ENCODE data around the gene USP10. TPM values are rescaled to one million over a fixed set of nuclear protein-coding genes. Genes with fewer than 3 reads are reported as not detected.

The USP10 gene
- polyA plus RNA-seq, 2 of the 4 experiments (the other 2 are of a cell fraction): 61.5 to 93.5 TPM

DNA sequence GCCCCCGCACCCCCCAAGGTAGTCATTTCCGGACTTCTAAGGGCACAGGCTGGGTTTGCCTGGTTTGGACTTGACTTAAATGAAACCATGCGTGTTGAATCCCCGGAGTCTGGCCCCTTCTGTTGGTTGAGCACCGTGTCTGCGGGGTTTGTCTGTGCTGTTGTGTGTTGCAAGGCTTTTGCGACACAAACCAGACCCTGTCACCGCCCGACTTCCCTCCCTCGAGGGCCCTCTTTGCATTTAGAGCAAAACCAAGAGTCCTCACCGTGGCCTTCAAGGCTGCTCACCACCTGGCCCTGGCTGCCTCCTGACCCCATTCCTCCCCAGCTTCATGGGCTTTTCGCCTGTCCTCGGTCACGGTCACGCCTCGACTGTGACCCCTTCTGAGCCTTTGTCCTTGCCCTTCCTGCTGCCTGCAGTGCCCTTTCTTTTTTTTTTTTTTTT lies 127.4 kb downstream of the USP10 start:
- Histone ChIP-seq H3K27ac (no peak overlapping the region), H3K4me2 (no peak overlapping the region), H3K4me3 (no peak overlapping the region), H3K9me3 (no peaks in the 10 kb centered on the region), H3K4me1 (no peaks in the 10 kb centered on the region)
- WGBS (ENCODE audit: missing lambda C conversion rate): 87% methylated on average over 14 of the region's 16 CpGs
- FAIRE-seq (no peak), DNase-seq (ENCODE audit: low read depth in 1 of 2, low spot score in 1 of 2) (no peak), ATAC-seq (no peak)
- ChIA-PET POLR2A (no interaction called here), CTCF (interaction anchor here (0.6 to 2.3 kb wide), 3 partner anchors 15 to 429 kb away, joined by 3 to 6 read pairs (median 3); no protein-coding TSS in a partner anchor)
- no peak for TF ChIP-seq BHLHE40 (IDR thresholded peaks at IDR 0.05; ENCODE audit: low read depth, low read length)
- no peak for TF ChIP-seq EP300 (IDR thresholded peaks at IDR 0.05)

DNA sequence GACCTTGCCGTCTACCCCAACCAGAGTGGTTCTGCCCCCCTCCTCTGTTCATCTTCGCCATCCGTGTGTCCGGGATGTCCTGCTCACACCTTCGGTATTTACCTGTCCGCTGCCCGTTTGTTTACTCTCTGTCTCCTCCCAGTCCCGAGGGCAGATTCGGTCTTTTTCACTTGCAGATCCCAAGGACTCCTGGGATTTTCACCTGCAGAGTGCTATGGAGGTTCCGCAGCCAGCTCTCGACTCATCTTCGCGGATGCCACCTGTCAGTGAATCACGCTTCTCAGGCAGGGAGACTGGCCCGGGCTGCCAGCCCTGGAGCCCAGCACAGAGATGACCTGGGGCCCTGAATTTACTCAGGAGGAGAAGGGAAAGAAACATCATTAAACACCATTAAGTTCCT lies 128.1 kb downstream of the USP10 start:
- ChIA-PET POLR2A (interaction anchor here (0.6 kb wide), 1 partner anchor 8 kb away, joined by 3 read pairs; no protein-coding TSS in a partner anchor), CTCF (interaction anchor here (0.5 to 2.3 kb wide), 2 partner anchors 73 to 143 kb away, joined by 3 to 6 read pairs; no protein-coding TSS in a partner anchor)
- WGBS (ENCODE audit: missing lambda C conversion rate): 74% methylated on average over 15 of the region's 15 CpGs
- DNase-seq (ENCODE audit: low read depth in 1 of 2, low spot score in 1 of 2) (no peak), ATAC-seq (no peak), FAIRE-seq (no peak)
- TF ChIP-seq MYC (IDR thresholded peaks at IDR 0.05; ENCODE audit: borderline replicate concordance, low read length) (no peak), SMC3 (IDR thresholded peaks at IDR 0.05) (no peak), EHF (CRISPR knock-in tag; IDR thresholded peaks at IDR 0.05) (no peak), MAFK (IDR thresholded peaks at IDR 0.05; ENCODE audit: partially characterized antibody) (no peak), FOSB (CRISPR knock-in tag; IDR thresholded peaks at IDR 0.05) (no peak)
- TF ChIP-seq, protein P1, sequence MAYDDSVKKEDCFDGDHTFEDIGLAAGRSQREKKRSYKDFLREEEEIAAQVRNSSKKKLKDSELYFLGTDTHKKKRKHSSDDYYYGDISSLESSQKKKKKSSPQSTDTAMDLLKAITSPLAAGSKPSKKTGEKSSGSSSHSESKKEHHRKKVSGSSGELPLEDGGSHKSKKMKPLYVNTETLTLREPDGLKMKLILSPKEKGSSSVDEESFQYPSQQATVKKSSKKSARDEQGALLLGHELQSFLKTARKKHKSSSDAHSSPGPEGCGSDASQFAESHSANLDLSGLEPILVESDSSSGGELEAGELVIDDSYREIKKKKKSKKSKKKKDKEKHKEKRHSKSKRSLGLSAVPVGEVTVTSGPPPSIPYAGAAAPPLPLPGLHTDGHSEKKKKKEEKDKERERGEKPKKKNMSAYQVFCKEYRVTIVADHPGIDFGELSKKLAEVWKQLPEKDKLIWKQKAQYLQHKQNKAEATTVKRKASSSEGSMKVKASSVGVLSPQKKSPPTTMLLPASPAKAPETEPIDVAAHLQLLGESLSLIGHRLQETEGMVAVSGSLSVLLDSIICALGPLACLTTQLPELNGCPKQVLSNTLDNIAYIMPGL (CRISPR knock-in tag; IDR thresholded peaks at IDR 0.05; ENCODE audit: borderline replicate concordance): no peak
- Histone ChIP-seq H3K4me2 (no peak overlapping the region), H3K4me1 (no peaks in the 10 kb centered on the region), H3K27ac (no peak overlapping the region), H3K9me3 (no peaks in the 10 kb centered on the region), H3K4me3 (no peak overlapping the region)

DNA sequence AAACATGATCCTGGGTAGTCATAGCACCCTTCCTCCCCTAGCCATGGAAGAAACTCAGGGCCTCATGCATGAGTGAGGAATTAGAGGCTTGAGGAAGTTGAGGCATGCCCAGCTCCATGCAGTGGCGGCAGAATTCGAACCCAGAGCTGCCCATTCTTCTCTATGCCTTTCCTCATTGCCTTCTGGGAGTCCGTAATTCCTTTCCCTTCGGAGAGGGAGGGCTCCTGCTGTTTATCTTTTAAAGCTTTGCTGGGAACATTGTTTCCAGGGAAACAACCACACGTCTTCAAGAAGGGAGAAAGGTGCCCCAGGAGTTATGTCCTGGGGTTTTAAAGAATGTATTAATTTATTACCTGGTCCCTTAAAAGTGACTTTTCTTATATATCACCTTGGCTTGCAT lies 128.5 kb downstream of the USP10 start:
- ATAC-seq: no peak
- TF ChIP-seq EHF (CRISPR knock-in tag; IDR thresholded peaks at IDR 0.05) (no peak), BHLHE40 (IDR thresholded peaks at IDR 0.05; ENCODE audit: low read depth, low read length) (no peak), ZNF302 (CRISPR knock-in tag; IDR thresholded peaks at IDR 0.05) (no peak), EP300 (IDR thresholded peaks at IDR 0.05) (no peak), FOXS1 (CRISPR knock-in tag; IDR thresholded peaks at IDR 0.05) (no peak), MYC (IDR thresholded peaks at IDR 0.05; ENCODE audit: borderline replicate concordance, low read length) (no peak), MAFK (IDR thresholded peaks at IDR 0.05; ENCODE audit: partially characterized antibody) (no peak), KDM1A (IDR thresholded peaks at IDR 0.05; ENCODE audit: low read depth) (no peak), ESRRA (IDR thresholded peaks at IDR 0.05; ENCODE audit: borderline replicate concordance, low read length) (no peak), HDAC2 (IDR thresholded peaks at IDR 0.05) (no peak), CHD2 (IDR thresholded peaks at IDR 0.05; ENCODE audit: low read length, partially characterized antibody) (no peak)
- TF ChIP-seq, protein P2, sequence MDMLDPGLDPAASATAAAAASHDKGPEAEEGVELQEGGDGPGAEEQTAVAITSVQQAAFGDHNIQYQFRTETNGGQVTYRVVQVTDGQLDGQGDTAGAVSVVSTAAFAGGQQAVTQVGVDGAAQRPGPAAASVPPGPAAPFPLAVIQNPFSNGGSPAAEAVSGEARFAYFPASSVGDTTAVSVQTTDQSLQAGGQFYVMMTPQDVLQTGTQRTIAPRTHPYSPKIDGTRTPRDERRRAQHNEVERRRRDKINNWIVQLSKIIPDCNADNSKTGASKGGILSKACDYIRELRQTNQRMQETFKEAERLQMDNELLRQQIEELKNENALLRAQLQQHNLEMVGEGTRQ (IDR thresholded peaks at IDR 0.05): no peak
- TF ChIP-seq, protein P3, sequence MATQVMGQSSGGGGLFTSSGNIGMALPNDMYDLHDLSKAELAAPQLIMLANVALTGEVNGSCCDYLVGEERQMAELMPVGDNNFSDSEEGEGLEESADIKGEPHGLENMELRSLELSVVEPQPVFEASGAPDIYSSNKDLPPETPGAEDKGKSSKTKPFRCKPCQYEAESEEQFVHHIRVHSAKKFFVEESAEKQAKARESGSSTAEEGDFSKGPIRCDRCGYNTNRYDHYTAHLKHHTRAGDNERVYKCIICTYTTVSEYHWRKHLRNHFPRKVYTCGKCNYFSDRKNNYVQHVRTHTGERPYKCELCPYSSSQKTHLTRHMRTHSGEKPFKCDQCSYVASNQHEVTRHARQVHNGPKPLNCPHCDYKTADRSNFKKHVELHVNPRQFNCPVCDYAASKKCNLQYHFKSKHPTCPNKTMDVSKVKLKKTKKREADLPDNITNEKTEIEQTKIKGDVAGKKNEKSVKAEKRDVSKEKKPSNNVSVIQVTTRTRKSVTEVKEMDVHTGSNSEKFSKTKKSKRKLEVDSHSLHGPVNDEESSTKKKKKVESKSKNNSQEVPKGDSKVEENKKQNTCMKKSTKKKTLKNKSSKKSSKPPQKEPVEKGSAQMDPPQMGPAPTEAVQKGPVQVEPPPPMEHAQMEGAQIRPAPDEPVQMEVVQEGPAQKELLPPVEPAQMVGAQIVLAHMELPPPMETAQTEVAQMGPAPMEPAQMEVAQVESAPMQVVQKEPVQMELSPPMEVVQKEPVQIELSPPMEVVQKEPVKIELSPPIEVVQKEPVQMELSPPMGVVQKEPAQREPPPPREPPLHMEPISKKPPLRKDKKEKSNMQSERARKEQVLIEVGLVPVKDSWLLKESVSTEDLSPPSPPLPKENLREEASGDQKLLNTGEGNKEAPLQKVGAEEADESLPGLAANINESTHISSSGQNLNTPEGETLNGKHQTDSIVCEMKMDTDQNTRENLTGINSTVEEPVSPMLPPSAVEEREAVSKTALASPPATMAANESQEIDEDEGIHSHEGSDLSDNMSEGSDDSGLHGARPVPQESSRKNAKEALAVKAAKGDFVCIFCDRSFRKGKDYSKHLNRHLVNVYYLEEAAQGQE (IDR thresholded peaks at IDR 0.05): no peak
- TF ChIP-seq, protein P4, sequence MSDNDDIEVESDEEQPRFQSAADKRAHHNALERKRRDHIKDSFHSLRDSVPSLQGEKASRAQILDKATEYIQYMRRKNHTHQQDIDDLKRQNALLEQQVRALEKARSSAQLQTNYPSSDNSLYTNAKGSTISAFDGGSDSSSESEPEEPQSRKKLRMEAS (IDR thresholded peaks at IDR 0.05): no peak
- TF ChIP-seq, protein P5, sequence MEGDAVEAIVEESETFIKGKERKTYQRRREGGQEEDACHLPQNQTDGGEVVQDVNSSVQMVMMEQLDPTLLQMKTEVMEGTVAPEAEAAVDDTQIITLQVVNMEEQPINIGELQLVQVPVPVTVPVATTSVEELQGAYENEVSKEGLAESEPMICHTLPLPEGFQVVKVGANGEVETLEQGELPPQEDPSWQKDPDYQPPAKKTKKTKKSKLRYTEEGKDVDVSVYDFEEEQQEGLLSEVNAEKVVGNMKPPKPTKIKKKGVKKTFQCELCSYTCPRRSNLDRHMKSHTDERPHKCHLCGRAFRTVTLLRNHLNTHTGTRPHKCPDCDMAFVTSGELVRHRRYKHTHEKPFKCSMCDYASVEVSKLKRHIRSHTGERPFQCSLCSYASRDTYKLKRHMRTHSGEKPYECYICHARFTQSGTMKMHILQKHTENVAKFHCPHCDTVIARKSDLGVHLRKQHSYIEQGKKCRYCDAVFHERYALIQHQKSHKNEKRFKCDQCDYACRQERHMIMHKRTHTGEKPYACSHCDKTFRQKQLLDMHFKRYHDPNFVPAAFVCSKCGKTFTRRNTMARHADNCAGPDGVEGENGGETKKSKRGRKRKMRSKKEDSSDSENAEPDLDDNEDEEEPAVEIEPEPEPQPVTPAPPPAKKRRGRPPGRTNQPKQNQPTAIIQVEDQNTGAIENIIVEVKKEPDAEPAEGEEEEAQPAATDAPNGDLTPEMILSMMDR (IDR thresholded peaks at IDR 0.05): no peak
- TF ChIP-seq, protein P6, sequence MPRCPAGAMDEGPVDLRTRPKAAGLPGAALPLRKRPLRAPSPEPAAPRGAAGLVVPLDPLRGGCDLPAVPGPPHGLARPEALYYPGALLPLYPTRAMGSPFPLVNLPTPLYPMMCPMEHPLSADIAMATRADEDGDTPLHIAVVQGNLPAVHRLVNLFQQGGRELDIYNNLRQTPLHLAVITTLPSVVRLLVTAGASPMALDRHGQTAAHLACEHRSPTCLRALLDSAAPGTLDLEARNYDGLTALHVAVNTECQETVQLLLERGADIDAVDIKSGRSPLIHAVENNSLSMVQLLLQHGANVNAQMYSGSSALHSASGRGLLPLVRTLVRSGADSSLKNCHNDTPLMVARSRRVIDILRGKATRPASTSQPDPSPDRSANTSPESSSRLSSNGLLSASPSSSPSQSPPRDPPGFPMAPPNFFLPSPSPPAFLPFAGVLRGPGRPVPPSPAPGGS (IDR thresholded peaks at IDR 0.05): no peak
- no peak for FAIRE-seq
- POLR2A ChIA-PET: interaction anchor here (0.6 to 1.5 kb wide), 2 partner anchors 9 kb away, joined by 3 to 8 read pairs; partner anchors contain the start of gene CRISPLD2
- Histone ChIP-seq H3K9me3 (no peaks in the 10 kb centered on the region), H3K4me2 (no peak overlapping the region), H3K27ac (no peak overlapping the region), H3K4me1 (no peaks in the 10 kb centered on the region), H3K4me3 (no peak overlapping the region)
- CTCF ChIA-PET: interaction anchor here (0.5 to 2.3 kb wide), 2 partner anchors 73 to 142 kb away, joined by 3 to 6 read pairs; no protein-coding TSS in a partner anchor
- DNase-seq (ENCODE audit: low read depth in 1 of 2, low spot score in 1 of 2): no peak
- WGBS (ENCODE audit: missing lambda C conversion rate): 82% methylated on average over 5 of the region's 5 CpGs

Measured in A549 (cell line).